Measurements from ENCODE around the gene PFKFB2.

PFKFB2 gene

GRCh38 chr1:207052911-207053769 is at the start of gene PFKFB2:
Gene PFKFB2, plus strand, starts transcription at chr1:207053275. Its CDS starts 1,443 bp downstream, at chr1:207054718.
- DNase-seq: peak; percentile 96

GRCh38 chr1:207004931-207005830 is 47.9 kb upstream of the PFKFB2 start:
- DNase-seq: peak; percentile 82

- no peak for DNase-seq
These were observed 47.0 kb upstream of the PFKFB2 start for GRCh38 chr1:207006083-207006482.

GRCh38 chr1:207006914-207007313 is 46.2 kb upstream of the PFKFB2 start:
- no peak for DNase-seq

GRCh38 chr1:207007352-207008033 is 45.6 kb upstream of the PFKFB2 start:
- no peak for DNase-seq

- no peak for DNase-seq
These were observed 43.8 kb upstream of the PFKFB2 start for GRCh38 chr1:207009182-207009850.

- DNase-seq: no peak
These were observed 43.1 kb upstream of the PFKFB2 start for GRCh38 chr1:207009945-207010344.

- DNase-seq: no peak
These were observed 42.3 kb upstream of the PFKFB2 start for GRCh38 chr1:207010726-207011125.

- DNase-seq: no peak
These were observed 39.6 kb upstream of the PFKFB2 start for GRCh38 chr1:207013321-207014085.

GRCh38 chr1:207014728-207015127 is 38.3 kb upstream of the PFKFB2 start:
- DNase-seq: no peak

- DNase-seq: no peak
These were observed 37.3 kb upstream of the PFKFB2 start for GRCh38 chr1:207015791-207016190.

- peak; percentile 72 for DNase-seq
These were observed 35.2 kb upstream of the PFKFB2 start for GRCh38 chr1:207017615-207018559.

GRCh38 chr1:207018707-207019106 is 34.4 kb upstream of the PFKFB2 start:
- DNase-seq: no peak

- no peak for DNase-seq
These were observed 33.9 kb upstream of the PFKFB2 start for GRCh38 chr1:207019161-207019560.

GRCh38 chr1:207019661-207020060 is 33.4 kb upstream of the PFKFB2 start:
- no peak for DNase-seq

GRCh38 chr1:207020065-207020708 is 32.9 kb upstream of the PFKFB2 start:
- DNase-seq: peak; percentile 46

- no peak for DNase-seq
These were observed 32.4 kb upstream of the PFKFB2 start for GRCh38 chr1:207020709-207021107.

GRCh38 chr1:207021139-207021861 is 31.8 kb upstream of the PFKFB2 start:
- peak; percentile 92 for DNase-seq

- no peak for DNase-seq
These were observed 31.0 kb upstream of the PFKFB2 start for GRCh38 chr1:207021876-207022596.
